MM.1S (cell line): ENCODE data around the gene PGS1.

Experiments
- DNase-seq: peaks from one replicate; pipeline ENCODE4 v3.0.0-alpha.2; 2015
- H2AFZ ChIP-seq: fragments of 300-600 bp; sonication (generic); 2 replicates; pipeline ENCODE4 v1.6.0; 2016; ENCODE audit warnings: antibody characterized with exemption, low read length
- H3F3A ChIP-seq: fragments of 300-600 bp; sonication (generic); 2 replicates; pipeline ENCODE4 v1.6.1; 2016; ENCODE audit warnings: mild to moderate bottlenecking, antibody characterized with exemption, low read length, moderate library complexity, mixed read lengths; ENCODE audit not compliant: insufficient read depth
- H3K27ac ChIP-seq: fragments of 300-600 bp; sonication (generic); 2 replicates; pipeline ENCODE4 v1.5.1; 2016; ENCODE audit warnings: mild to moderate bottlenecking, low read length
- H3K27me3 ChIP-seq: fragments of 300-600 bp; sonication (generic); replicated peaks from 2 replicates; pipeline ENCODE4 v1.6.0; 2016; ENCODE audit warnings: low read length; ENCODE audit not compliant: insufficient read depth
- H3K36me3 ChIP-seq: fragments of 300-600 bp; sonication (generic); replicated peaks from 2 replicates; pipeline ENCODE4 v1.6.1; 2016; ENCODE audit warnings: mild to moderate bottlenecking, low read length, mixed read lengths; ENCODE audit not compliant: insufficient read depth
- H3K4me1 ChIP-seq: fragments of 300-600 bp; sonication (generic); 2 replicates; pipeline ENCODE4 v1.6.1; 2016; ENCODE audit warnings: low read length, mixed read lengths
- H3K4me2 ChIP-seq: fragments of 300-600 bp; sonication (generic); 2 replicates; pipeline ENCODE4 v1.6.0; 2016; ENCODE audit warnings: low read depth, low read length
- H3K4me3 ChIP-seq: fragments of 300-600 bp; sonication (generic); 2 replicates; pipeline ENCODE4 v1.5.1; 2016; ENCODE audit warnings: low read length, mixed read lengths
- H3K79me2 ChIP-seq: fragments of 300-600 bp; sonication (generic); 2 replicates; pipeline ENCODE4 v1.6.1; 2016; ENCODE audit warnings: mixed run types, low read length, mixed read lengths
- H3K9ac ChIP-seq: fragments of 300-600 bp; sonication (generic); 2 replicates; pipeline ENCODE4 v1.6.1; 2016; ENCODE audit warnings: low read length, mixed read lengths
- H3K9me2 ChIP-seq: fragments of 300-600 bp; sonication (generic); replicated peaks from 2 replicates; pipeline ENCODE4 v1.6.1; 2016; ENCODE audit warnings: mild to moderate bottlenecking, low read length, mixed read lengths; ENCODE audit not compliant: insufficient read depth
- H3K9me3 ChIP-seq: fragments of 300-600 bp; sonication (generic); replicated peaks from 2 replicates; pipeline ENCODE4 v1.6.1; 2016; ENCODE audit warnings: mild to moderate bottlenecking, low read length, mixed read lengths; ENCODE audit not compliant: insufficient read depth
- H4K20me1 ChIP-seq: fragments of 300-600 bp; sonication (generic); 2 replicates; pipeline ENCODE4 v1.6.1; 2016; ENCODE audit warnings: mild to moderate bottlenecking, low read length, moderate library complexity, mixed read lengths; ENCODE audit not compliant: insufficient read depth
- CTCF ChIP-seq: fragments of 300-600 bp; sonication (generic); IDR thresholded peaks from 2 replicates; pipeline ENCODE4 v1.5.1; 2016; ENCODE audit warnings: antibody characterized with exemption, low read length, mixed read lengths
- EZH2 ChIP-seq: fragments of 300-600 bp; sonication (generic); optimal IDR thresholded peaks from 2 replicates; pipeline ENCODE3; 2017; ENCODE audit warnings: low read depth, mild to moderate bottlenecking, antibody characterized with exemption, low read length, mixed read lengths
- EZH2phosphoT487 ChIP-seq: fragments of 300-600 bp; sonication (generic); IDR thresholded peaks from 2 replicates; pipeline ENCODE4 v1.6.1; 2018; ENCODE audit warnings: antibody characterized with exemption, low read length

Gene PGS1

GRCh38 chr17:78426293-78426879 lies 47.9 kb downstream of the PGS1 start:
- no peak overlapping the region for H3K27ac ChIP-seq
- no peaks in the 10 kb centered on the region for H4K20me1 ChIP-seq
- no peak overlapping the region for H3K4me2 ChIP-seq
- H2AFZ ChIP-seq: no peak overlapping the region
- no peaks in the 10 kb centered on the region for H3F3A ChIP-seq
- no peaks in the 10 kb centered on the region for H3K36me3 ChIP-seq
- H3K27me3 ChIP-seq: no peaks in the 10 kb centered on the region
- H3K4me3 ChIP-seq: no peak overlapping the region
- no peak for TF ChIP-seq EZH2
- no peak for TF ChIP-seq CTCF
- TF ChIP-seq EZH2phosphoT487: no peak
- no peak overlapping the region for H3K9ac ChIP-seq
- DNase-seq: no peak
- no peaks in the 10 kb centered on the region for H3K9me2 ChIP-seq
- no peaks in the 10 kb centered on the region for H3K79me2 ChIP-seq
- no peaks in the 10 kb centered on the region for H3K9me3 ChIP-seq
- no peaks in the 10 kb centered on the region for H3K4me1 ChIP-seq

GRCh38 chr17:78427140-78427539 lies 48.7 kb downstream of the PGS1 start:
- Histone ChIP-seq H3K36me3 (no peaks in the 10 kb centered on the region), H3K9me3 (no peaks in the 10 kb centered on the region), H3K9me2 (no peaks in the 10 kb centered on the region), H3F3A (no peaks in the 10 kb centered on the region), H3K4me1 (no peaks in the 10 kb centered on the region), H3K27me3 (no peaks in the 10 kb centered on the region), H4K20me1 (no peaks in the 10 kb centered on the region), H3K4me2 (no peak overlapping the region), H3K79me2 (no peaks in the 10 kb centered on the region), H3K27ac (no peak overlapping the region), H2AFZ (no peak overlapping the region), H3K9ac (no peak overlapping the region), H3K4me3 (no peak overlapping the region)
- DNase-seq: no peak
- TF ChIP-seq EZH2: no peak
- no peak for TF ChIP-seq EZH2phosphoT487
- TF ChIP-seq CTCF: no peak

- H3K27ac ChIP-seq: no peak overlapping the region
- H3K4me1 ChIP-seq: no peaks in the 10 kb centered on the region
- no peak for DNase-seq
- TF ChIP-seq EZH2 (no peak), EZH2phosphoT487 (no peak), CTCF (no peak)
- no peaks in the 10 kb centered on the region for H3F3A ChIP-seq
- no peaks in the 10 kb centered on the region for H3K9me2 ChIP-seq
- no peaks in the 10 kb centered on the region for H3K27me3 ChIP-seq
- no peaks in the 10 kb centered on the region for H3K79me2 ChIP-seq
- H3K36me3 ChIP-seq: no peaks in the 10 kb centered on the region
- no peak overlapping the region for H2AFZ ChIP-seq
- no peak overlapping the region for H3K9ac ChIP-seq
- H3K4me2 ChIP-seq: no peak overlapping the region
- no peaks in the 10 kb centered on the region for H4K20me1 ChIP-seq
- no peak overlapping the region for H3K4me3 ChIP-seq
- no peaks in the 10 kb centered on the region for H3K9me3 ChIP-seq
These were observed 49.7 kb downstream of the PGS1 start for GRCh38 chr17:78428025-78428575.
